Mononuclear cell (primary cell): ENCODE results near the gene RDH12. TPM values are rescaled to one million over a fixed set of nuclear protein-coding genes. Genes with fewer than 3 reads are reported as not detected.
"Not testable (repeated sequence)": the region's sequence is repeated elsewhere in the genome, so short reads cannot be mapped to it uniquely, and the experiment has no call there.

ENCODE experiments used
- H3K27me3 ChIP-seq: 2 replicates; pipeline ENCODE4 v1.6.0; 2011; ENCODE audit warnings: low read length, control low read depth; ENCODE audit not compliant: insufficient read depth
- H3K4me1 ChIP-seq: 2 replicates; pipeline ENCODE4 v1.5.1; 2011; ENCODE audit warnings: mild to moderate bottlenecking, low read length, control low read depth; ENCODE audit not compliant: insufficient read depth
- H3K4me3 ChIP-seq: 2 replicates; pipeline ENCODE4 v1.5.1; 2011; ENCODE audit warnings: mild to moderate bottlenecking, low read length, moderate library complexity
- H3K9me3 ChIP-seq: 2 replicates; pipeline ENCODE4 v1.5.1; 2011; ENCODE audit warnings: low read depth, mild to moderate bottlenecking, control low read depth, low read length
- total RNA-seq: library from RNA; depleted of rRNA; stranded (reverse); fragments of >200 nt; gene quantifications from one replicate; pipeline ENCODE4 v1.2.3, GENCODE V29; 2012

Gene RDH12
- not detected for total RNA-seq

DNA sequence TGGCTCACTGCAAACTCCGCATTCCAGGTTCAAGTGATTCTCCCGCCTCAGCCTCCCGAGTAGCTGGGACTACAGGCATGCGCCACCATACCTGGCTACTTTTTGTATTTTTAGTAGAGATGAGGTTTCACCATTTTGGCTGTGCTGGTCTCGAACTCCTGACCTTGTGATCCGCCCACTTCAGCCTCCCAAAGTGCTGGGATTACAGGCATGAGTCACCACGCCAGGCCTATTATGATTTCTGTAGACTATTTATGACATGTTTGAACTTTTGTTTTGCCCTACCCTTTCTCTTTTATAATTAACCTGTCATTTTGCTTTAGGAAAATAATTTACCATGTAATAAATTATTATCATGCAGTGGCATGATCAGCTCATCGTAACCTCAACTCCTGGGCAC is at the start of gene RDH12:
RDH12 (plus strand) TSS at position 395 of the 400 bp plus-strand sequence. CDS start 20,757 bp downstream, outside the sequence.
- H3K4me3 ChIP-seq, H3K27me3 ChIP-seq, H3K9me3 ChIP-seq: not testable (repeated sequence)
- peaks cover 20% of the 10 kb centered on the region for H3K4me1 ChIP-seq

DNA sequence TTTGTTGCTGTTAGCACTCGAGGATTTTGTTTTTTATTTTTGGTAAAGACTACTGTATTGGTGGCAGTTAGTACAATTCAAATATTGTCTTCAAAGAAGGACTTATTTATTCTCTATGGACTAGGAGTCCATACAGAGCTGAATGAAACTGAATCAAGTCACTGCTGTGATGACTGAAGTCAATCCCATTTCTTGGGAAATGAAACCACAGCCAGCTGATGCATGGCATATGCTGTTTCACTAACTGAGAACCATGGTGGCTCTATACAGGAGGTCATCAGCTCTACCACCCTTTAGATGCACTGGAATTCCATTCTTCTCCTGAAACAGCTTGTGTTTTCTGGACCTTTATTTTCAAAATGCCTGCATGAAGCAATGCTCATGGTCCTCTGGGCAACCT is 49.5 kb upstream of the RDH12 start:
- no peaks in the 10 kb centered on the region for H3K9me3 ChIP-seq
- no peaks in the 10 kb centered on the region for H3K27me3 ChIP-seq
- no peak overlapping the region for H3K4me3 ChIP-seq
- no peaks in the 10 kb centered on the region for H3K4me1 ChIP-seq

DNA sequence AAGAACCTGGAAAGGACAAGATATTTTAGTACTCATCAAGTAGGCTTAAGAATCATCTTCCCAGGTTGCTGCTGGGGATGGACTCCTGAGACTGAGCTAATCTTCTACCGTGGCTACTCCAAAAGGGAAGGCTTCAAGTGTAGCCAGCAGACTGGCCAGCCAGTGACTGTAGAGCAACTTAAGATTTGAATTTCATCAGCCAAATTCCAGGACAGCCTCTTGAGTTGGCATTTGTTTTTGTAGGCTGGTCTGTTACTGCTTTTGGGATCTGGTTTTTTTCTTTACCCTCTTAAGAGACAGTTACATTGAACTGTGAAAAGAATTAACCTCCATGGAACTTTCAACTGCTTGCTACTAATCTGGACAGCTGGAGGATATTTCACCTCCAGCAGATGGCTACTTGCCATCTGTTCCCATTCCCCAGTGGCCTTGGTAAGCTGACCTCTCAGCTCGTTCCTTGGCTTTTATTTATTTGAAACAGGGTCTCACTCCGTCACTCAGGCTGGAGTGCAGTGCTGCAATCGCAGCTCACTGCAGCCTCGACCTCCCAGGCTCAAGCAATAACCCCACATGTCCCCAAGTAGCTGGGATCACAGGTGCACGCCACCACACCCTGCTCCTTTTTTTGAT is 47.9 kb upstream of the RDH12 start:
- Histone ChIP-seq H3K9me3 (no peaks in the 10 kb centered on the region), H3K4me3 (no peak overlapping the region), H3K4me1 (no peaks in the 10 kb centered on the region), H3K27me3 (no peaks in the 10 kb centered on the region)

DNA sequence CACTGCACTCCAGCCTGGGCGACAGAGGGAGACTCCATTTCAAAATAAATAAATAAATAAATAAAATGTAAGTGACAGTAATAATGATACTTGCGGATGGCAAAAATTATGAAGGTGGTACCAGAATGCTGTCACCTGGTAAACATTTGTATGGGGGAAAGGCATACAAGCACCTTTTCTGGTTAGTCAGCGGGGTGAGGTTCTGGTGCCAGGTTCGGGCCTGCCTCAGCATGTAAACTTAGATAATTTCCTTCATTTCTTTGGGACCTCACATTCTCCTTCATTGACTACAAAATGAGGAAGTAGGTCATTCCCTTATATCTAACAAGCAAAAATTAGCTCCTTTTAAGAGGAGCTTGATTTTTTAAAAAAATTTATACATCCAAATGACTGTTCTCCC is 38.1 kb upstream of the RDH12 start:
- no peaks in the 10 kb centered on the region for H3K27me3 ChIP-seq

DNA sequence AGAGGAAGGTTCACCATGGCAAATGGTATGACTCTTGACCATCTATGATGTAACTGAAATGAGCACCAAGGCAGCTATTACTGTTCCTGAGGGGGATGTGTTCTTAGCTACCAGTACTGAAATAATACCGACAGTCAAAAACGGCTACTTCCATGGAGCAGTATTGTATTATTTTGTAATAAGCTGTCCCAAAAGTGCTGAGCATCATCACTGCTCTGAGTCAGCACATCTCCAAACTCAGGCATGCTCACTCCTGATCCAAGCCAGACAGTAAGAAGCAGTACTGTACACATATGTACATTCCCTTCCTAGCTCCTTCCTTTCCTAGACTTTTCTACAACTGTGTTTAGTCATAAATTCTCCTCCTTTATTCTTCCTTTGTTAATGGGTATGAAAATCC is 35.8 kb upstream of the RDH12 start:
- no peaks in the 10 kb centered on the region for H3K9me3 ChIP-seq
- H3K4me1 ChIP-seq, result peaks cover 39% of the 10 kb centered on the region
- no peaks in the 10 kb centered on the region for H3K27me3 ChIP-seq
- H3K4me3 ChIP-seq, result no peak overlapping the region

More for the DNA sequence above, 38.1 kb upstream of the RDH12 start:
- Histone ChIP-seq H3K4me1 (peaks cover 24% of the 10 kb centered on the region), H3K4me3 (no peak overlapping the region), H3K9me3 (no peaks in the 10 kb centered on the region)

DNA sequence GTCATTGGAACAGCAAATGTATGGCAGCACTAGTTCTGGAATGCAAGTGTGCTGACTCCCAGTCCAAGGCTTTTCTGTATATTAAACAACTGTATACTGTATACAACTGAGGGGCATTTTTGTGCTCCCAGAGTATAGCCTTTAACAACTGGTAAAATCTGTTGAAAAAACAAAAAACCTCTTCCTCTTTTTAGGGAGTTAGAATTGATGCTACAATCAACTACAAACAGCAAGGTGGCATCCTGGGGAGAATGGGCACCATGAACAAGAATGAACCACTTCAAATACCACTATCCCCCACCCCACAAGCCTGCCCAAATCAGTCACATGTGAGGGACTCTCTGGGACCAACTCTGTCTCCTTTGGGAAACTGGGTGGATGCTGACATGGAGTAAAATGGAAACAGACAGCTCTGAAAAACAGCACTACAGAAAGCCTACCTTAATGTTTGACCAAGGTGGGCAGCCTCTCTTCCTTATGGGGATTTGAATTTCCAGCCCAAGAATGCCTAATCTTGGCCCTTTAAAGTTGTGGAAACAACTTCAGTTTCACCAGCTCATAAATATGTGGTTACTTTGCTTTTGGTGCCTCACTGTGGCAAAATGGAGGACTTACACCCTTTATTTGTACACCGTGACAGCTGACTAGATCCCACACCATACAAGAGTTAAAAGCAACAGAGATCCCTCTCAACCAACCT is 34.8 kb upstream of the RDH12 start:
- H3K9me3 ChIP-seq, result no peaks in the 10 kb centered on the region
- no peak overlapping the region for H3K4me3 ChIP-seq
- H3K27me3 ChIP-seq, result no peaks in the 10 kb centered on the region
- peaks cover 40% of the 10 kb centered on the region for H3K4me1 ChIP-seq

DNA sequence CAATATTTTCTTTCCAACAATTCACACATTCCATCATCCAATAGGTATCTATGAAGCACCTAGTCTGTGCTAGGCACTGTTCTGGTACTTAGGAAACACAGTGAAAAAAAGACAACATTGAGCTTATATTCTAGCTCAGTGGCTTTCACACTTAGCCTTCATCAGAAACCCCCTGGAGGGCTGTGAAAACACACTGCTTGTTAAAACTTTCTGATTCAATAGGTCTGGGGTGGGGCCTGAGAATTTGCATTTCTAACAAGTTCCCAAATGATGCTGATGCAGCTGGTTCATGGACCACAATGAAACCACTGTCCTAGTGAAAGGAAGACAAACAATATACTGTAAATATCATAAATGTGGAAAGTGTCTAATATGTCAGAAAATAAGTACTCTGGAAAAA is 33.1 kb upstream of the RDH12 start:
- Histone ChIP-seq H3K9me3 (no peaks in the 10 kb centered on the region), H3K4me3 (no peak overlapping the region), H3K27me3 (no peaks in the 10 kb centered on the region), H3K4me1 (peaks cover 56% of the 10 kb centered on the region)

DNA sequence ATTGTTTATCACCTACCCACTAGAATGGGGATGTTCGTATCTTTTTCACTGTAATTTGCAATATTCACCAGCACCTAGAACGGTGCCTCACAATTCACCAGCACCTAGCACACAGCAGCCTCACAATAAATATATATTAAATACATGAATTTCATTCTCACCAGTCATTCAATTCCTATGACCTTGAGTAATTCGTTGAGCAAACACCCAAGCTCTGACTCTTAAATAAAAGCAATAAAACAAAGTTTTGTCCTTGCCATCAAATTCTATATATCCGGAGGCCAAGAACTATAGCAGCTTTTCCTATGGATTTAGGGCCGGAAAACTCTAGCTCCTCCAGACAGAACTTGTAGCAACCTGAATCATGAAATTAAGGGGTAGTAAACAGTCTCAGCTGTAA is 28.2 kb upstream of the RDH12 start:
- no peaks in the 10 kb centered on the region for H3K9me3 ChIP-seq
- peaks cover 50% of the 10 kb centered on the region for H3K4me1 ChIP-seq
- peak overlapping the region; percentile 90 for H3K4me3 ChIP-seq
- no peaks in the 10 kb centered on the region for H3K27me3 ChIP-seq

DNA sequence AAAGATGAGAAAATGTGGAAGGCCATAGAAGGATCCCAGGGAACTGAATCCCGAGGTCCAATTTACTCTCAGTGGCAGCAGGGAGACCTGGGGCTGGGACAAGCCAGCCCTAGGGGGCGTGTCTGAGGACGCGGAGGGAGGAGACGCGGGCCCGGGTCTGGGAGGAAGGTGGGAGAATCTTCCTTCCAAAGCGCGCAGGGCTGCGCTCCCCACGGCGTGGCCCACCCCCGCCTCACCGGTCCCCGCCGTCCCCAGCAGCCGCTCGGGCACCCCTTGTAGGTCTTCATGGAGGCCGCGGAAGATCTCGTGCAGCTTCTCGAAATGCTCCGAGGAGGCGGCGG is 27.6 kb upstream of the RDH12 start:
- H3K4me3 ChIP-seq, result peak overlapping the region; percentile 90
- H3K4me1 ChIP-seq, result peaks cover 45% of the 10 kb centered on the region
- H3K9me3 ChIP-seq, result no peaks in the 10 kb centered on the region
- no peaks in the 10 kb centered on the region for H3K27me3 ChIP-seq

DNA sequence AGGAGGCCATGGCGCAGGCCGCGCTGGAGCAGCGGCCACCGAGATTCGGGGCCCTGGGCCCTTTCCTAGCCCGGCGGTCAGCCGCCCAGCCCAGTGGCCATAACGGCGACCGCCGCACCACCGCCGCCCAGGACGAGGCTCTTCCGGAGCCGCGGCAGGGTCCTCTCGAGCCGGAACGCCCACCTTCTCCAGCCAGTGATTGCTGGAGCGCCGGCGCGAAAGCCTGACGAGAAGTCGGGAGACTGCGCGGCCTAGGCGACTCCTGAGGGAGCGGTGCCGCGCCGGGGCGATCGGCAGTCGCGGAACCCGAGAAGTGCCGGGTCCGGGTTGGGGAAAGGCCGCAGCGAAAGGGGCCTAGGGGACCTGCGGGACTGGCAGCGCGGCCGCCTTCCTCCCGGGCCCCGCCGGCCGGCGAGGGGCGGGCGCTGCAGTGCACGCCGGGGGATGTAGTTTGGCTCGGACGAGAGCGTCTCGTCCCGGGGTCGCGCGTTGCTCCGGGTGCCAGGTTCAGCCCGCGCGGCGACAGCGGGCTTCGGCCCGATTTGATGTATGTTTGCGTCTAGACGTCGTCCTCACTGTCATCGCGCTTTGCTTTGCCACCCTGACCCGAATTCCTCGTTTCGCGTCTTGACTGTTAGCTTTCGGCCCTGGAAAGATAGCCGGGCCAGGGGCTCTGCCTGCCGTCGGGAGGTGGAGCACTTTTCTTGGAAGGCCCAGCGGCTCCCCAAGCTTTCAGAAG is 27.0 kb upstream of the RDH12 start, which contains the start of gene VTI1B:
VTI1B (minus strand) TSS at position 153 of the 739 bp plus-strand sequence; CDS start at position 10, 143 bp downstream.
- Histone ChIP-seq H3K4me1 (peaks cover 40% of the 10 kb centered on the region), H3K4me3 (peak within 1 kb of the TSS; percentile 90), H3K9me3 (no peaks in the 10 kb centered on the region), H3K27me3 (no peaks in the 10 kb centered on the region)

DNA sequence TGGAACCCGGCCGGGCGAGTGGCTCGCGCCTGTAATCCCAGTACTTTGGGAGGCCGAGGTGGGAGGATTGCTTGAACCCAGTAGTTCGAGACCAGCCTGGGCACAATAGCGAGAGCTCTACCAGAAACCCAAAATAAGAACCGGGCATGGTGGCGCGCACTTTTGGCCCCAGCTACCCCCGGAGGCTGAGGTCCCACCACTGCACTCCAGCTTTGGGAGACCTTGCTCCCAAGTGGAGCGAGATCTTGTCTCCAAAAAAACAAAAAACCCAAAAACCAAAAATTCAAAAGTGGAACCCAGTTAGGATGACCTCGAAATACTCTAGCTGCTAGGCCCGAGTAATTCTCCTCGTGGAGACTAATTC is 26.5 kb upstream of the RDH12 start:
- peak overlapping the region; percentile 90 for H3K4me3 ChIP-seq
- no peaks in the 10 kb centered on the region for H3K27me3 ChIP-seq
- peaks cover 42% of the 10 kb centered on the region for H3K4me1 ChIP-seq
- H3K9me3 ChIP-seq, result no peaks in the 10 kb centered on the region

DNA sequence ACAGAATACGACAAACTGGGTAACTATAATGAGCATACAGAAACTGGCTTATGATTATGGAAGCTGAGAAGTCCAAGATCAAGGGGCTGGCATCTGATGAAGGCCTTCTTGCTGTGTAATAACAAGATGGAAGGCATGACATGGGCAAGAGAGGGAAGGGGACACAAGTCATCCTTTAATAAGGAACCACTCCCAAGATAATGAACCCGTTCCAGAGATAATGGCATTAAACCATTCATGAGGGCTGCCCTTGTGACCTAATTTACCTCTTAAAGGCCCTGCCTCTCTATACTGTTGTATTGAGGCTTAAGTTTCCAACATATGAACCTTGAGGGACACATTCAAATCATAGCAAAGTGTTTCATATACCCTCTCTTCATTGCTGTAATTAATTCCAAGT is 22.7 kb upstream of the RDH12 start:
- Histone ChIP-seq H3K4me1 (peaks cover 30% of the 10 kb centered on the region), H3K9me3 (no peaks in the 10 kb centered on the region), H3K27me3 (no peaks in the 10 kb centered on the region), H3K4me3 (no peak overlapping the region)

DNA sequence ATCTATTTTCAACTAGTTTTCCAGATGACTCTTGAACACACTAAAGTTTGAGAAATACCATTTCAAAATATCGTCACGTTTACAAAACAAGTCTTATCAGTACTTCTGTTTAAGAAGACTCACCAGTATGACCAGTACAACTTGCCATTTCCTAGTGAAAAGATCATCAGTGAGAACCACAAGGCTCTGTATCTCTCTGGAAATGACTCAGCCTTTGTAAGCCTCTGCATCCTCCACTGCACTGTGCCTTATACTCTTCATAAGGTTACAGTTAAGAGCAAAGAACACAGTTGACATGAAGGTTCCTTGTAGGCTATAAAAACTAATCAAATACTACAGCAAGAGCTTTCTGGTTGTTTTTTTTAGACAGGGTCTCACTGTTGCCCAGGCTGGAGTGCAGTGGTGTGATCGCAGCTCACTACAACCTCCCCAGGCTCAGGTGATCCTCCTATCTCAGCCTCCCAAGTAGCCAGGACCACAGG is 21.5 kb upstream of the RDH12 start:
- no peaks in the 10 kb centered on the region for H3K9me3 ChIP-seq
- H3K4me1 ChIP-seq, result peaks cover 26% of the 10 kb centered on the region
- H3K27me3 ChIP-seq, result no peaks in the 10 kb centered on the region
- H3K4me3 ChIP-seq, result no peak overlapping the region

DNA sequence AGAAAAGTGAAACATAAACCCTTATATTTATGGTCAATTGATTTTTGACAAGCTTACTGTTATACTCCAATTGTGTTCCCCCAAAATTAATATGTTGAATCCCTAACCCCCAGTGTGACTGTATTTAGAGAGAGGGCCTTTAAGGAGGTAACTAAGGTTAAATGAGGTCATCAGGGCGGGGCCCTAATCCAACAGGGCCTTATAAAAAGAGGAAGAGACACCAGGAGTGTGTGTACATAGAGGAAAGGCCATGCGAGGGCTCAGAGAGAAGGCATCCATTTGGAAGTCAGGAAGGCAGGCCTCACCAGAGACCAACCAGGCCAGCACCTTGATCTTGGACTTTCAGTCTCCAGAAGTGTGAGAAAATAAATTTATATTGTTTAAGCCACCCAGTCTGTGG is 20.7 kb upstream of the RDH12 start:
- H3K4me1 ChIP-seq, result peaks cover 18% of the 10 kb centered on the region
- no peaks in the 10 kb centered on the region for H3K27me3 ChIP-seq
- H3K9me3 ChIP-seq, result no peaks in the 10 kb centered on the region
- H3K4me3 ChIP-seq, result no peak overlapping the region

DNA sequence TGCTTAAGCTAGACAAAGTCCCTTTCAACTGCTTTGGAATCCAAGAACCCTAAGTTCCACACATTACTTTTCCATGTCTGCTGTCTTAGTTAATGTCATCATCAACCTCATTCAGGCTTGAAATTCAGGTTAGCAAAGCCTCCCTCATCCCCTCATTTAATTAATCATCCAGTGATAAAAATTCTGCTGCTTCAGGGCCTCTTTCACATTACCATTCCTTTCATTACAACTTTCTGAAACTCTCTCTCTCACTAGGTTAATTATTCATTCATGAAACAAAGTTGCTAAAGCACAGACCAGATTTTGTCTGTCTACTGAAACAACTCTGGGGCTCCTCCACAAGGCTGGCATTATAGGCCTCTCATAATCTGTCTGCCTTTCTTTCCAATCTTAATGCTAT is 17.8 kb upstream of the RDH12 start:
- Histone ChIP-seq H3K9me3 (no peaks in the 10 kb centered on the region), H3K4me1 (peaks cover 18% of the 10 kb centered on the region), H3K4me3 (no peak overlapping the region), H3K27me3 (no peaks in the 10 kb centered on the region)
